Measurements from ENCODE around the gene MYO5B.

DNA sequence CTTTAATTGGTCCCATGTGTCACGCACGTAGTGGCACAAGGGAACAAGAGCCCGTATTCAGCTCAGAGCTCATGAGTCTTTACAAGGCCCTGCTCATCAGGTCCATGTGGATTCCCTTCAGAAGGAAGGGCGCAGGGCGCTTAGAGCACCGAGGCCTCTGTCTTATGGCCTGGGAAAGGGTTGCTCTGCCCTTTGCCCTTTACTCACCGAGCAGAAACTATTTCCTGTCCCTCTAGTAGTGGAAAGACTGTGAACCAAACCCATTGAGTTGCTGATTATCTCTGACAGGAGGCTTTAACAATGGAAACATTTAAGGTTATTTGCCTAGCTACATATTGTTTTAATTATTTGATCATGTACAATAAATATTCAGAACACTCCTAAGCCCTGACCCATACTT lies 279.6 kb downstream of the MYO5B start:
- no peak for TF ChIP-seq POLR2A (IDR thresholded peaks at IDR 0.05; ENCODE audit: low read depth)
- TF ChIP-seq, protein P1, sequence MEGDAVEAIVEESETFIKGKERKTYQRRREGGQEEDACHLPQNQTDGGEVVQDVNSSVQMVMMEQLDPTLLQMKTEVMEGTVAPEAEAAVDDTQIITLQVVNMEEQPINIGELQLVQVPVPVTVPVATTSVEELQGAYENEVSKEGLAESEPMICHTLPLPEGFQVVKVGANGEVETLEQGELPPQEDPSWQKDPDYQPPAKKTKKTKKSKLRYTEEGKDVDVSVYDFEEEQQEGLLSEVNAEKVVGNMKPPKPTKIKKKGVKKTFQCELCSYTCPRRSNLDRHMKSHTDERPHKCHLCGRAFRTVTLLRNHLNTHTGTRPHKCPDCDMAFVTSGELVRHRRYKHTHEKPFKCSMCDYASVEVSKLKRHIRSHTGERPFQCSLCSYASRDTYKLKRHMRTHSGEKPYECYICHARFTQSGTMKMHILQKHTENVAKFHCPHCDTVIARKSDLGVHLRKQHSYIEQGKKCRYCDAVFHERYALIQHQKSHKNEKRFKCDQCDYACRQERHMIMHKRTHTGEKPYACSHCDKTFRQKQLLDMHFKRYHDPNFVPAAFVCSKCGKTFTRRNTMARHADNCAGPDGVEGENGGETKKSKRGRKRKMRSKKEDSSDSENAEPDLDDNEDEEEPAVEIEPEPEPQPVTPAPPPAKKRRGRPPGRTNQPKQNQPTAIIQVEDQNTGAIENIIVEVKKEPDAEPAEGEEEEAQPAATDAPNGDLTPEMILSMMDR (IDR thresholded peaks at IDR 0.05): no peak

Measured in esophagus muscularis mucosa (tissue), 3 donors.